HepG2 (cell line): ENCODE measurements around the gene NOTCH4. TPM values are rescaled to one million over a fixed set of nuclear protein-coding genes. Genes with fewer than 3 reads are reported as not detected.

ENCODE experiments used
- GFI1 ChIP-seq: sonication (generic); formaldehyde crosslinking; IDR thresholded peaks from 2 replicates; pipeline ENCODE4 v1.5.0; 2020; ENCODE audit warnings: missing genetic modification reagents, mild to moderate bottlenecking, borderline replicate concordance
- HMG20A ChIP-seq: IDR thresholded peaks from 2 replicates; pipeline ENCODE4 v1.6.1; 2016; ENCODE audit warnings: borderline replicate concordance
- MIER2 ChIP-seq: IDR thresholded peaks from 2 replicates; pipeline ENCODE4 v1.6.1; 2016; ENCODE audit warnings: missing biosample characterization, missing genetic modification reagents
- MLXIP ChIP-seq: sonication (generic); formaldehyde crosslinking; IDR thresholded peaks from 2 replicates; pipeline ENCODE4 v1.9.0; 2021; ENCODE audit warnings: missing genetic modification reagents, borderline replicate concordance
- NR2C2 ChIP-seq: sonication (generic); formaldehyde crosslinking; IDR thresholded peaks from 2 replicates; pipeline ENCODE4 v1.4.0; 2020; ENCODE audit warnings: missing genetic modification reagents, mild to moderate bottlenecking, moderate library complexity, borderline replicate concordance
- PHF5A ChIP-seq: IDR thresholded peaks from one replicate; pipeline ENCODE4 v1.6.1; 2018; ENCODE audit warnings: low read depth, missing genetic modification reagents; ENCODE audit not compliant: unreplicated experiment
- PHF8 ChIP-seq: sonication (generic); formaldehyde crosslinking; IDR thresholded peaks from 2 replicates; pipeline ENCODE4 v1.5.0; 2020; ENCODE audit warnings: missing genetic modification reagents
- SAP130 ChIP-seq: IDR thresholded peaks from 2 replicates; pipeline ENCODE4 v1.6.1; 2016; ENCODE audit warnings: low read depth
- SMARCC2 ChIP-seq: fragments of 450-650 bp; IDR thresholded peaks from 2 replicates; pipeline ENCODE4 v1.6.1; 2017; ENCODE audit warnings: antibody characterized with exemption, mild to moderate bottlenecking
- SRSF9 ChIP-seq: fragments of 200-400 bp; formaldehyde crosslinking; IDR thresholded peaks from 2 replicates; pipeline ENCODE4 v1.6.1; 2018; ENCODE audit warnings: borderline replicate concordance, mild to moderate bottlenecking, low read depth, low read length; ENCODE audit not compliant: insufficient read depth, poor library complexity, severe bottlenecking
- TCF7L2 ChIP-seq: IDR thresholded peaks from 2 replicates; pipeline ENCODE4 v1.6.1; 2011; ENCODE audit warnings: mild to moderate bottlenecking, low read depth, low read length, moderate library complexity
- XRCC5 ChIP-seq: fragments of 200-400 bp; formaldehyde crosslinking; optimal IDR thresholded peaks from 2 replicates; pipeline ENCODE3; 2017; ENCODE audit warnings: mild to moderate bottlenecking, low read length
- ZNF17 ChIP-seq: sonication (generic); formaldehyde crosslinking; IDR thresholded peaks from 2 replicates; pipeline ENCODE4 v1.5.0; 2020; ENCODE audit warnings: mild to moderate bottlenecking, missing genetic modification reagents
- ZNF292 ChIP-seq: sonication (generic); formaldehyde crosslinking; IDR thresholded peaks from 2 replicates; pipeline ENCODE4 v1.8.1; 2022; ENCODE audit warnings: mild to moderate bottlenecking, low read depth, missing genetic modification reagents, borderline replicate concordance
- ZNF501 ChIP-seq: sonication (generic); formaldehyde crosslinking; IDR thresholded peaks from 2 replicates; pipeline ENCODE4 v1.5.1; 2020; ENCODE audit warnings: mild to moderate bottlenecking, moderate library complexity, missing genetic modification reagents
- ZNF550 ChIP-seq: sonication (generic); formaldehyde crosslinking; IDR thresholded peaks from 2 replicates; pipeline ENCODE4 v1.4.0; 2020; ENCODE audit warnings: mild to moderate bottlenecking, missing genetic modification reagents, borderline replicate concordance
- ZNF883 ChIP-seq: sonication (generic); formaldehyde crosslinking; IDR thresholded peaks from 2 replicates; pipeline ENCODE4 v1.5.1; 2020; ENCODE audit warnings: mild to moderate bottlenecking, missing genetic modification reagents; ENCODE audit errors: not compliant biosample characterization
- ZSCAN9 ChIP-seq: IDR thresholded peaks from 2 replicates; pipeline ENCODE4 v1.6.1; 2016; ENCODE audit warnings: borderline replicate concordance
- polyA plus RNA-seq, 8 experiments: library from polyadenylated mRNA; depleted of rRNA in 3 of 8; stranded (reverse) in 7 of 8; unstranded in 1 of 8; fragments of >200 nt; fragmentation: Illumina TruSeq in 4 of 8; extraction: Trizol in 4 of 8; gene quantifications; 2 replicates each; pipeline versions ENCODE4 v1.2.1 to v1.2.3, GENCODE V29; 2011 to 2016; ENCODE audit warnings: low read depth in 4 of 8, missing spikeins in 1 of 8, mixed read lengths in 1 of 8; ENCODE audit not compliant: insufficient read depth in 1 of 8
- total RNA-seq, 5 experiments: library from RNA; depleted of rRNA; stranded (reverse); fragments of >200 nt; fragmentation: Illumina TruSeq; extraction: Trizol; gene quantifications; 2 replicates each; pipeline ENCODE4 v1.2.3, GENCODE V29; 2016; ENCODE audit warnings: low read depth in 1 of 5
- TF ChIP-seq, protein P1 (sequence below): sonication (generic); formaldehyde crosslinking; IDR thresholded peaks from 2 replicates; pipeline ENCODE4 v1.8.0; 2022; ENCODE audit warnings: mild to moderate bottlenecking, missing genetic modification reagents
- TF ChIP-seq, protein P2 (sequence below): IDR thresholded peaks from 2 replicates; pipeline ENCODE4 v1.6.1; 2016; ENCODE audit warnings: low read depth, control low read depth
- TF ChIP-seq, protein P3 (sequence below): sonication (generic); formaldehyde crosslinking; IDR thresholded peaks from 2 replicates; pipeline ENCODE4 v1.4.0; 2020; ENCODE audit warnings: missing genetic modification reagents
- TF ChIP-seq, protein P4 (sequence below): sonication (generic); formaldehyde crosslinking; IDR thresholded peaks from 2 replicates; pipeline ENCODE4 v1.8.0; 2022; ENCODE audit warnings: missing genetic modification reagents, low read depth, mild to moderate bottlenecking, borderline replicate concordance

The NOTCH4 gene
- total and polyA plus RNA-seq, 2 of the 13 experiments (the other 11 are each of a cell fraction or from before 2014, with no cell fraction given), result 0.51 to 0.83 TPM

GRCh38 chr6:32154514-32155161 is 69.2 kb downstream of the NOTCH4 start (continued):
- no peak for TF ChIP-seq NR2C2 (CRISPR knock-in tag)
- peak; percentile 83; the same call in 1 of the 2 replicates for TF ChIP-seq ZNF292 (CRISPR knock-in tag)
- TF ChIP-seq MIER2 (CRISPR knock-in tag), result no peak
- no peak for TF ChIP-seq HMG20A (CRISPR knock-in tag)
- TF ChIP-seq PHF5A (CRISPR knock-in tag), result no peak
- no peak for TF ChIP-seq GFI1
- TF ChIP-seq XRCC5, result peak; percentile 51
- TF ChIP-seq ZNF550 (CRISPR knock-in tag), result peak; percentile 27; the same call in 1 of the 2 replicates
- no peak for TF ChIP-seq SRSF9
- TF ChIP-seq ZNF501 (CRISPR knock-in tag), result 0 out of 2 replicates have a peak, but pooled peaks have one; percentile 45
- TF ChIP-seq, protein P1, sequence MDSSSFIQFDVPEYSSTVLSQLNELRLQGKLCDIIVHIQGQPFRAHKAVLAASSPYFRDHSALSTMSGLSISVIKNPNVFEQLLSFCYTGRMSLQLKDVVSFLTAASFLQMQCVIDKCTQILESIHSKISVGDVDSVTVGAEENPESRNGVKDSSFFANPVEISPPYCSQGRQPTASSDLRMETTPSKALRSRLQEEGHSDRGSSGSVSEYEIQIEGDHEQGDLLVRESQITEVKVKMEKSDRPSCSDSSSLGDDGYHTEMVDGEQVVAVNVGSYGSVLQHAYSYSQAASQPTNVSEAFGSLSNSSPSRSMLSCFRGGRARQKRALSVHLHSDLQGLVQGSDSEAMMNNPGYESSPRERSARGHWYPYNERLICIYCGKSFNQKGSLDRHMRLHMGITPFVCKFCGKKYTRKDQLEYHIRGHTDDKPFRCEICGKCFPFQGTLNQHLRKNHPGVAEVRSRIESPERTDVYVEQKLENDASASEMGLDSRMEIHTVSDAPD (CRISPR knock-in tag), result no peak
- TF ChIP-seq ZNF883 (CRISPR knock-in tag), result no peak
- no peak for TF ChIP-seq SMARCC2
- peak; percentile 89 for TF ChIP-seq SAP130 (CRISPR knock-in tag)
- no peak for TF ChIP-seq ZNF17
- TF ChIP-seq PHF8 (CRISPR knock-in tag), result no peak; the same call in 1 of the 2 replicates
- TF ChIP-seq MLXIP (CRISPR knock-in tag), result no peak
- no peak for TF ChIP-seq TCF7L2
- peak; percentile 37; the same call in 1 of the 2 replicates for TF ChIP-seq ZSCAN9
- TF ChIP-seq, protein P2, sequence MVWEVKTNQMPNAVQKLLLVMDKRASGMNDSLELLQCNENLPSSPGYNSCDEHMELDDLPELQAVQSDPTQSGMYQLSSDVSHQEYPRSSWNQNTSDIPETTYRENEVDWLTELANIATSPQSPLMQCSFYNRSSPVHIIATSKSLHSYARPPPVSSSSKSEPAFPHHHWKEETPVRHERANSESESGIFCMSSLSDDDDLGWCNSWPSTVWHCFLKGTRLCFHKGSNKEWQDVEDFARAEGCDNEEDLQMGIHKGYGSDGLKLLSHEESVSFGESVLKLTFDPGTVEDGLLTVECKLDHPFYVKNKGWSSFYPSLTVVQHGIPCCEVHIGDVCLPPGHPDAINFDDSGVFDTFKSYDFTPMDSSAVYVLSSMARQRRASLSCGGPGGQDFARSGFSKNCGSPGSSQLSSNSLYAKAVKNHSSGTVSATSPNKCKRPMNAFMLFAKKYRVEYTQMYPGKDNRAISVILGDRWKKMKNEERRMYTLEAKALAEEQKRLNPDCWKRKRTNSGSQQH (CRISPR knock-in tag), result 0 out of 2 replicates have a peak, but pooled peaks have one; percentile 39
- TF ChIP-seq, protein P3, sequence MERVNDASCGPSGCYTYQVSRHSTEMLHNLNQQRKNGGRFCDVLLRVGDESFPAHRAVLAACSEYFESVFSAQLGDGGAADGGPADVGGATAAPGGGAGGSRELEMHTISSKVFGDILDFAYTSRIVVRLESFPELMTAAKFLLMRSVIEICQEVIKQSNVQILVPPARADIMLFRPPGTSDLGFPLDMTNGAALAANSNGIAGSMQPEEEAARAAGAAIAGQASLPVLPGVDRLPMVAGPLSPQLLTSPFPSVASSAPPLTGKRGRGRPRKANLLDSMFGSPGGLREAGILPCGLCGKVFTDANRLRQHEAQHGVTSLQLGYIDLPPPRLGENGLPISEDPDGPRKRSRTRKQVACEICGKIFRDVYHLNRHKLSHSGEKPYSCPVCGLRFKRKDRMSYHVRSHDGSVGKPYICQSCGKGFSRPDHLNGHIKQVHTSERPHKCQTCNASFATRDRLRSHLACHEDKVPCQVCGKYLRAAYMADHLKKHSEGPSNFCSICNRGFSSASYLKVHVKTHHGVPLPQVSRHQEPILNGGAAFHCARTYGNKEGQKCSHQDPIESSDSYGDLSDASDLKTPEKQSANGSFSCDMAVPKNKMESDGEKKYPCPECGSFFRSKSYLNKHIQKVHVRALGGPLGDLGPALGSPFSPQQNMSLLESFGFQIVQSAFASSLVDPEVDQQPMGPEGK (CRISPR knock-in tag), result peak; percentile 91
- TF ChIP-seq, protein P4, sequence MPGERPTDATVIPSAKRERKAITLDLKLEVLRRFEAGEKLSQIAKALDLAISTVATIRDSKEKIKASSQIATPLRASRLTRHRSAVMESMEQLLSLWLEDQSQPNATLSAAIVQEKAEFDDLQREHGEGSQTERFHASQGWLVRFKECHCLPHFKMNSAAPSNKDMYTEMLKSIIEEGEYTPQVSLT (CRISPR knock-in tag), result no peak
